ENCODE results near the gene NDUFAF7. TPM values are rescaled to one million over a fixed set of nuclear protein-coding genes. Genes with fewer than 3 reads are reported as not detected.

Gene NDUFAF7
- total RNA-seq, 1 experiment from 2014 or later: 103 TPM

DNA sequence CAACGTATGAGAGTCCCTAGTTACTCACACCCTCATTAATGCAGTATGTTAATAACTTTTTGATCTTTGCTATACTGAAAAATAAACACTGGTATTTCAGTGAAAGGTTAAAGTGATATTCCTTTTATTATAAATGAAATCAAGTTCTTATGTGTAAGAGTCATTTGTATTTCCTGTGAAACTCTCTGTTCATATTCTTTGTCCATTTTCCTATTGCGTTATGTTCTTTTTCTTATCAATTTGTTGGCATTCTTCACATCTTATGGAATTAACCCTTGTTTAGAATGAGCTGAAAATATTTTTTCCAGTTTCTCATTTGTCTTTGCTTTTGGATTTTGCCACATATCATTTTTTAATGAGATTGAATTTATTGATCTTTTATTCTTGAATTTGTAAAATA lies 44.8 kb downstream of the NDUFAF7 start:
- Histone ChIP-seq H2AFZ (ENCODE audit: low read length) (no peak overlapping the region), H3K27me3 (ENCODE audit: insufficient read depth, low read length) (no peaks in the 10 kb centered on the region), H3K56ac (ENCODE audit: insufficient read length, low read depth, low read length) (no peak overlapping the region), H3K79me1 (ENCODE audit: insufficient read depth, low read depth, low read length, poor library complexity, severe bottlenecking) (no peaks in the 10 kb centered on the region), H3K4me2 (ENCODE audit: insufficient read depth, insufficient read length, low read length) (no peak overlapping the region), H2BK12ac (ENCODE audit: insufficient read length, low read depth, low read length) (no peak overlapping the region), H3K79me2 (ENCODE audit: insufficient read depth, low read length) (no peaks in the 10 kb centered on the region), H4K91ac (ENCODE audit: insufficient read length, low read depth, low read length) (no peak overlapping the region), H2BK15ac (ENCODE audit: low read depth, low read length) (no peak overlapping the region), H2BK5ac (ENCODE audit: insufficient read length, low read length) (no peak overlapping the region), H3K18ac (ENCODE audit: insufficient read length, low read depth, low read length) (no peak overlapping the region), H4K5ac (ENCODE audit: insufficient read length, low read depth, low read length) (no peak overlapping the region), H4K8ac (replicated peaks; ENCODE audit: insufficient read length, low read depth, low read length) (no peak overlapping the region), H3K23me2 (ENCODE audit: insufficient read length, low read depth, low read length, poor library complexity, severe bottlenecking) (no peaks in the 10 kb centered on the region), H3K9me3 (ENCODE audit: control insufficient read depth, low read depth, low read length) (no peaks in the 10 kb centered on the region), H3T11ph (ENCODE audit: low read length) (no peak overlapping the region), H3K27ac (ENCODE audit: insufficient read length, low read depth, low read length) (no peak overlapping the region), H3K9ac (ENCODE audit: extremely low read depth, insufficient read length, low read length) (no peak overlapping the region), H3K14ac (ENCODE audit: insufficient read depth, low read length) (no peak overlapping the region), H3K4ac (ENCODE audit: low read depth, low read length) (no peak overlapping the region), H3K4me1 (ENCODE audit: insufficient read depth, low read length) (peaks cover 2% of the 10 kb centered on the region; the same call in 1 of the 2 replicates), H2BK120ac (ENCODE audit: low read depth, low read length, poor library complexity, severe bottlenecking) (no peak overlapping the region), H3K23ac (ENCODE audit: insufficient read length, low read depth, low read length) (no peak overlapping the region), H2BK20ac (ENCODE audit: low read depth, low read length, poor library complexity, severe bottlenecking) (no peak overlapping the region), H2AK5ac (ENCODE audit: insufficient read length, low read length) (no peak overlapping the region), H4K20me1 (ENCODE audit: control insufficient read depth, insufficient read depth, insufficient read length) (no peaks in the 10 kb centered on the region)
- WGBS (ENCODE audit: extremely low coverage, insufficient read length, low lambda C conversion rate): no CpG with 5 or more reads among the region's 2 CpGs
- no peak overlapping the region for H3K4me3 Mint-ChIP-seq
- no peaks in the 10 kb centered on the region for H3K27me3 Mint-ChIP-seq (ENCODE audit: low read depth)
- TF ChIP-seq, protein P1, sequence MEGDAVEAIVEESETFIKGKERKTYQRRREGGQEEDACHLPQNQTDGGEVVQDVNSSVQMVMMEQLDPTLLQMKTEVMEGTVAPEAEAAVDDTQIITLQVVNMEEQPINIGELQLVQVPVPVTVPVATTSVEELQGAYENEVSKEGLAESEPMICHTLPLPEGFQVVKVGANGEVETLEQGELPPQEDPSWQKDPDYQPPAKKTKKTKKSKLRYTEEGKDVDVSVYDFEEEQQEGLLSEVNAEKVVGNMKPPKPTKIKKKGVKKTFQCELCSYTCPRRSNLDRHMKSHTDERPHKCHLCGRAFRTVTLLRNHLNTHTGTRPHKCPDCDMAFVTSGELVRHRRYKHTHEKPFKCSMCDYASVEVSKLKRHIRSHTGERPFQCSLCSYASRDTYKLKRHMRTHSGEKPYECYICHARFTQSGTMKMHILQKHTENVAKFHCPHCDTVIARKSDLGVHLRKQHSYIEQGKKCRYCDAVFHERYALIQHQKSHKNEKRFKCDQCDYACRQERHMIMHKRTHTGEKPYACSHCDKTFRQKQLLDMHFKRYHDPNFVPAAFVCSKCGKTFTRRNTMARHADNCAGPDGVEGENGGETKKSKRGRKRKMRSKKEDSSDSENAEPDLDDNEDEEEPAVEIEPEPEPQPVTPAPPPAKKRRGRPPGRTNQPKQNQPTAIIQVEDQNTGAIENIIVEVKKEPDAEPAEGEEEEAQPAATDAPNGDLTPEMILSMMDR (conservative IDR thresholded peaks at IDR 0.05): no peak
- H3K4me1 Mint-ChIP-seq: peaks cover 7 to 11% of the 10 kb centered on the region in 2 experiments
- no peak overlapping the region for H3K27ac Mint-ChIP-seq
- H3K9me3 Mint-ChIP-seq: no peaks in the 10 kb centered on the region
- peaks cover 11 to 53% (median 47%) of the 10 kb centered on the region in 3 experiments; a peak in 6 of 7 replicates for H3K36me3 Mint-ChIP-seq (ENCODE audit: insufficient read depth in 1 of 3, low read depth in 3 of 3)
- DNase-seq: no peak

All from H9 (cell line).